K562 (cell line): ENCODE results near the gene RAD21L1. TPM values are rescaled to one million over a fixed set of nuclear protein-coding genes. Genes with fewer than 3 reads are reported as not detected.

Experiments used
- BCOR ChIP-seq: fragments of 450-650 bp; IDR thresholded peaks from 2 replicates; pipeline ENCODE4 v1.6.1; 2016
- FOXA1 ChIP-seq: fragments of 450-650 bp; IDR thresholded peaks from 2 replicates; pipeline ENCODE4 v1.6.1; 2016; ENCODE audit warnings: mild to moderate bottlenecking, borderline replicate concordance
- KDM2B ChIP-seq: fragments of 250-450 bp; sonication (Bioruptor Pico); IDR thresholded peaks from 2 replicates; pipeline ENCODE4 v1.8.0; 2021; ENCODE audit warnings: mild to moderate bottlenecking, moderate library complexity
- MCM2 ChIP-seq: fragments of 450-650 bp; IDR thresholded peaks from 2 replicates; pipeline ENCODE4 v1.6.1; 2017; ENCODE audit warnings: low read depth, mild to moderate bottlenecking
- MECOM ChIP-seq: fragments of 250-450 bp; sonication (Bioruptor Pico); IDR thresholded peaks from 2 replicates; pipeline ENCODE4 v1.8.0; 2022; ENCODE audit warnings: inconsistent platforms
- POLR3G ChIP-seq: IDR thresholded peaks from 2 replicates; pipeline ENCODE4 v1.6.1; 2011; ENCODE audit not compliant: insufficient read length, insufficient replicate concordance; ENCODE audit errors: extremely low read depth
- SMARCC2 ChIP-seq: fragments of 450-650 bp; IDR thresholded peaks from 2 replicates; pipeline ENCODE4 v1.6.1; 2017; ENCODE audit warnings: antibody characterized with exemption, moderate library complexity, mild to moderate bottlenecking, low read depth
- UBTF ChIP-seq, 2 experiments: IDR thresholded peaks; 2 replicates each; pipeline ENCODE4 v1.6.1; 2012; ENCODE audit warnings: improper control_type of control experiment in 2 of 2, low read depth in 2 of 2, low read length in 2 of 2, borderline replicate concordance in 1 of 2
- ZFP36 ChIP-seq: fragments of 150-350 bp; IDR thresholded peaks from 2 replicates; pipeline ENCODE4 v1.6.1; 2018; ENCODE audit warnings: low read length, low read depth; ENCODE audit not compliant: partially characterized antibody
- ZNF778 ChIP-seq: fragments of 450-650 bp; formaldehyde crosslinking; IDR thresholded peaks from 2 replicates; pipeline ENCODE4 v1.4.0; 2020; ENCODE audit warnings: mild to moderate bottlenecking, moderate library complexity
- polyA plus RNA-seq, 8 experiments: library from polyadenylated mRNA; depleted of rRNA in 4 of 8; stranded (reverse) in 5 of 8; unstranded in 3 of 8; fragments of >200 nt; fragmentation: Nextera tagmentation in 2 of 8; fragmentation: Illumina TruSeq in 1 of 8; extraction: Ambion mirVana in 2 of 8; extraction: Trizol in 1 of 8; gene quantifications; 2 replicates each; pipeline versions ENCODE4 v1.2.1 to v1.2.3, GENCODE V29; 2011 to 2014; ENCODE audit warnings: inconsistent platforms in 1 of 8, missing spikeins in 1 of 8
- total RNA-seq, 7 experiments: library from RNA; depleted of rRNA in 6 of 7; stranded (reverse); fragments of >200 nt in 6 of 7; fragmentation: Illumina TruSeq in 2 of 7; extraction: Trizol in 2 of 7; gene quantifications; 2 replicates each; pipeline versions ENCODE4 v1.2.1 to v1.2.3, GENCODE V29; 2011 to 2021; ENCODE audit warnings: low replicate concordance in 1 of 7
- TF ChIP-seq, protein P1 (sequence below): fragments of 150-350 bp; IDR thresholded peaks from 2 replicates; pipeline ENCODE4 v1.6.1; 2014; ENCODE audit warnings: low read depth, mild to moderate bottlenecking, low read length, borderline replicate concordance
- TF ChIP-seq, protein P2 (sequence below), 3 experiments: fragments of 200-800 bp in 1 of 3; fragments of 250-450 bp in 1 of 3; fragments of 450-650 bp in 1 of 3; sonication (Bioruptor Pico) in 1 of 3; sonication (Bioruptor generic) in 1 of 3; formaldehyde crosslinking in 1 of 3; IDR thresholded peaks; 2 replicates each; pipeline versions ENCODE4 v1.6.1 to v1.8.0; 2016 to 2022; ENCODE audit warnings: mild to moderate bottlenecking in 2 of 3, missing genetic modification characterization in 2 of 3, missing compliant biosample characterization in 1 of 3, moderate library complexity in 1 of 3

The RAD21L1 gene
- total and polyA plus RNA-seq, 9 of the 15 experiments (the other 6 are each of a cell fraction or from before 2014, with no cell fraction given) = 0.17 to 1.7 (median 0.45) TPM; not detected in 1

- TF ChIP-seq, protein P1, sequence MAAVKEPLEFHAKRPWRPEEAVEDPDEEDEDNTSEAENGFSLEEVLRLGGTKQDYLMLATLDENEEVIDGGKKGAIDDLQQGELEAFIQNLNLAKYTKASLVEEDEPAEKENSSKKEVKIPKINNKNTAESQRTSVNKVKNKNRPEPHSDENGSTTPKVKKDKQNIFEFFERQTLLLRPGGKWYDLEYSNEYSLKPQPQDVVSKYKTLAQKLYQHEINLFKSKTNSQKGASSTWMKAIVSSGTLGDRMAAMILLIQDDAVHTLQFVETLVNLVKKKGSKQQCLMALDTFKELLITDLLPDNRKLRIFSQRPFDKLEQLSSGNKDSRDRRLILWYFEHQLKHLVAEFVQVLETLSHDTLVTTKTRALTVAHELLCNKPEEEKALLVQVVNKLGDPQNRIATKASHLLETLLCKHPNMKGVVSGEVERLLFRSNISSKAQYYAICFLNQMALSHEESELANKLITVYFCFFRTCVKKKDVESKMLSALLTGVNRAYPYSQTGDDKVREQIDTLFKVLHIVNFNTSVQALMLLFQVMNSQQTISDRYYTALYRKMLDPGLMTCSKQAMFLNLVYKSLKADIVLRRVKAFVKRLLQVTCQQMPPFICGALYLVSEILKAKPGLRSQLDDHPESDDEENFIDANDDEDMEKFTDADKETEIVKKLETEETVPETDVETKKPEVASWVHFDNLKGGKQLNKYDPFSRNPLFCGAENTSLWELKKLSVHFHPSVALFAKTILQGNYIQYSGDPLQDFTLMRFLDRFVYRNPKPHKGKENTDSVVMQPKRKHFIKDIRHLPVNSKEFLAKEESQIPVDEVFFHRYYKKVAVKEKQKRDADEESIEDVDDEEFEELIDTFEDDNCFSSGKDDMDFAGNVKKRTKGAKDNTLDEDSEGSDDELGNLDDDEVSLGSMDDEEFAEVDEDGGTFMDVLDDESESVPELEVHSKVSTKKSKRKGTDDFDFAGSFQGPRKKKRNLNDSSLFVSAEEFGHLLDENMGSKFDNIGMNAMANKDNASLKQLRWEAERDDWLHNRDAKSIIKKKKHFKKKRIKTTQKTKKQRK = no peak
- TF ChIP-seq POLR3G = no peak
- no peak for TF ChIP-seq ZFP36
- peak; percentile 39; the same call in 1 of the 2 replicates for TF ChIP-seq BCOR
- TF ChIP-seq UBTF (IDR thresholded peaks at IDR 0.05; ENCODE audit: borderline replicate concordance in 1 of 2, low read depth in 2 of 2, low read length in 2 of 2) = no peak
- no peak for TF ChIP-seq FOXA1
- no peak for TF ChIP-seq ZNF778 (CRISPR knock-in tag)
- TF ChIP-seq, protein P2, sequence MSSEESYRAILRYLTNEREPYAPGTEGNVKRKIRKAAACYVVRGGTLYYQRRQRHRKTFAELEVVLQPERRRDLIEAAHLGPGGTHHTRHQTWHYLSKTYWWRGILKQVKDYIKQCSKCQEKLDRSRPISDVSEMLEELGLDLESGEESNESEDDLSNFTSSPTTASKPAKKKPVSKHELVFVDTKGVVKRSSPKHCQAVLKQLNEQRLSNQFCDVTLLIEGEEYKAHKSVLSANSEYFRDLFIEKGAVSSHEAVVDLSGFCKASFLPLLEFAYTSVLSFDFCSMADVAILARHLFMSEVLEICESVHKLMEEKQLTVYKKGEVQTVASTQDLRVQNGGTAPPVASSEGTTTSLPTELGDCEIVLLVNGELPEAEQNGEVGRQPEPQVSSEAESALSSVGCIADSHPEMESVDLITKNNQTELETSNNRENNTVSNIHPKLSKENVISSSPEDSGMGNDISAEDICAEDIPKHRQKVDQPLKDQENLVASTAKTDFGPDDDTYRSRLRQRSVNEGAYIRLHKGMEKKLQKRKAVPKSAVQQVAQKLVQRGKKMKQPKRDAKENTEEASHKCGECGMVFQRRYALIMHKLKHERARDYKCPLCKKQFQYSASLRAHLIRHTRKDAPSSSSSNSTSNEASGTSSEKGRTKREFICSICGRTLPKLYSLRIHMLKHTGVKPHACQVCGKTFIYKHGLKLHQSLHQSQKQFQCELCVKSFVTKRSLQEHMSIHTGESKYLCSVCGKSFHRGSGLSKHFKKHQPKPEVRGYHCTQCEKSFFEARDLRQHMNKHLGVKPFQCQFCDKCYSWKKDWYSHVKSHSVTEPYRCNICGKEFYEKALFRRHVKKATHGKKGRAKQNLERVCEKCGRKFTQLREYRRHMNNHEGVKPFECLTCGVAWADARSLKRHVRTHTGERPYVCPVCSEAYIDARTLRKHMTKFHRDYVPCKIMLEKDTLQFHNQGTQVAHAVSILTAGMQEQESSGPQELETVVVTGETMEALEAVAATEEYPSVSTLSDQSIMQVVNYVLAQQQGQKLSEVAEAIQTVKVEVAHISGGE (CRISPR knock-in tag; IDR thresholded peaks at IDR 0.05) = peak in 1 of 3 experiments; percentile 50; a peak in 2 of 6 replicates
- no peak for TF ChIP-seq SMARCC2
- no peak for TF ChIP-seq KDM2B (CRISPR knock-in tag)
- no peak for TF ChIP-seq MCM2
- no peak for TF ChIP-seq MECOM (CRISPR knock-in tag)
Observed at GRCh38 chr20:1187605-1188171, 38.2 kb upstream of the RAD21L1 start (continued).
